ENCODE measurements around the gene MYB. TPM values are rescaled to one million over a fixed set of nuclear protein-coding genes. Genes with fewer than 3 reads are reported as not detected.

MYB gene
- total and polyA plus RNA-seq, 2 of the 4 experiments (the other 2 are of a cell fraction): 0.44 to 0.90 TPM

GRCh38 chr6:135257631-135258405, 76.7 kb downstream of the MYB start:
- Histone ChIP-seq H2AK9ac (replicated peaks; ENCODE audit: low read depth, low read length, poor library complexity) (no peak overlapping the region), H3K4ac (ENCODE audit: low read depth, low read length) (no peak overlapping the region), H3K23ac (ENCODE audit: low read depth, low read length) (no peak overlapping the region), H3K27ac (ENCODE audit: insufficient read depth, low read length) (no peak overlapping the region), H2BK120ac (ENCODE audit: low read depth, low read length) (no peak overlapping the region), H2BK5ac (ENCODE audit: low read depth, low read length, poor library complexity, severe bottlenecking) (no peak overlapping the region), H3K79me1 (ENCODE audit: low read depth in 1 of 2, low read length in 2 of 2) (no peaks in the 10 kb centered on the region), H4K8ac (ENCODE audit: low read depth in 2 of 2, low read length in 2 of 2) (no peak overlapping the region), H3K36me3 (ENCODE audit: control insufficient read depth, insufficient read depth, low read length) (no peaks in the 10 kb centered on the region), H3K56ac (ENCODE audit: extremely low read depth, insufficient read depth, low read length) (no peak overlapping the region), H2BK20ac (ENCODE audit: low read depth, low read length) (no peak overlapping the region), H3K4me1 (ENCODE audit: control insufficient read depth, insufficient read depth, low read length) (no peaks in the 10 kb centered on the region), H4K5ac (ENCODE audit: low read depth, low read length) (no peak overlapping the region), H3K18ac (ENCODE audit: low read depth, low read length) (no peak overlapping the region), H3K9ac (ENCODE audit: low read depth, low read length) (no peak overlapping the region), H2BK15ac (ENCODE audit: low read depth, low read length) (no peak overlapping the region), H2AK5ac (ENCODE audit: low read depth, low read length) (no peak overlapping the region), H3K4me3 (ENCODE audit: insufficient read depth, low read depth, low read length) (no peak overlapping the region), H3K14ac (replicated peaks; ENCODE audit: low read depth, low read length) (no peak overlapping the region), H2AFZ (replicated peaks; ENCODE audit: low read length, poor library complexity) (no peak overlapping the region), H3K9me3 (ENCODE audit: control insufficient read depth, insufficient read depth, low read length) (no peaks in the 10 kb centered on the region), H3K9me1 (ENCODE audit: insufficient read depth, low read length) (no peaks in the 10 kb centered on the region), H3K27me3 (ENCODE audit: control insufficient read depth, insufficient read depth, low read length) (peaks cover 13% of the 10 kb centered on the region), H3K4me2 (ENCODE audit: low read depth, low read length) (no peak overlapping the region), H4K20me1 (ENCODE audit: insufficient read depth, low read length) (no peaks in the 10 kb centered on the region), H4K91ac (ENCODE audit: insufficient read depth, low read depth, low read length) (no peak overlapping the region)
- ATAC-seq (ENCODE audit: low read depth): no peak
- no peak for TF ChIP-seq POLR2A (IDR thresholded peaks at IDR 0.05; ENCODE audit: low read depth, low read length)
- no peak for TF ChIP-seq RFX5 (IDR thresholded peaks at IDR 0.05; ENCODE audit: low read depth, low read length)
- TF ChIP-seq SMC3 (IDR thresholded peaks at IDR 0.05; ENCODE audit: low read depth, low read length): no peak; the same call in 1 of the 2 replicates
- no peak for TF ChIP-seq CEBPB (IDR thresholded peaks at IDR 0.05; ENCODE audit: low read depth, low read length)
- TF ChIP-seq CHD1 (IDR thresholded peaks at IDR 0.05; ENCODE audit: low read depth, low read length): no peak
- TF ChIP-seq, protein P1, sequence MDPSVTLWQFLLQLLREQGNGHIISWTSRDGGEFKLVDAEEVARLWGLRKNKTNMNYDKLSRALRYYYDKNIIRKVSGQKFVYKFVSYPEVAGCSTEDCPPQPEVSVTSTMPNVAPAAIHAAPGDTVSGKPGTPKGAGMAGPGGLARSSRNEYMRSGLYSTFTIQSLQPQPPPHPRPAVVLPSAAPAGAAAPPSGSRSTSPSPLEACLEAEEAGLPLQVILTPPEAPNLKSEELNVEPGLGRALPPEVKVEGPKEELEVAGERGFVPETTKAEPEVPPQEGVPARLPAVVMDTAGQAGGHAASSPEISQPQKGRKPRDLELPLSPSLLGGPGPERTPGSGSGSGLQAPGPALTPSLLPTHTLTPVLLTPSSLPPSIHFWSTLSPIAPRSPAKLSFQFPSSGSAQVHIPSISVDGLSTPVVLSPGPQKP (IDR thresholded peaks at IDR 0.05; ENCODE audit: borderline replicate concordance, low read depth, low read length): no peak
- TF ChIP-seq MAFK (IDR thresholded peaks at IDR 0.05; ENCODE audit: low read depth, low read length): no peak
- no peak for TF ChIP-seq MXI1 (IDR thresholded peaks at IDR 0.05; ENCODE audit: borderline replicate concordance, low read depth, low read length)
- DNase-seq: no peak
- POLR2A ChIA-PET (ENCODE audit: unreplicated experiment): no interaction called here
- intact Hi-C loops (cut with micrococcal nuclease) (no loop called here), in situ Hi-C loops (cut with MboI; ENCODE audit: low sequenced_read_pairs) (no loop called here), dilution Hi-C loops (cut with HindIII; ENCODE audit: low sequenced_read_pairs, unreplicated experiment) (no loop called here)
- BruUV-seq (replicated peaks): no TSS peak
- CTCF ChIA-PET: interaction anchor here (0.6 kb wide), 2 partner anchors 7 to 111 kb away, joined by 3 read pairs; no protein-coding TSS in a partner anchor
- WGBS, 2 experiments (ENCODE audit: extremely low coverage in 2 of 2, insufficient read length in 1 of 2): no CpG with 5 or more reads among the region's 2 CpGs

All from IMR-90 (cell line).